AG09319 (cell line): ENCODE data around the gene ACTR1A.

Source experiments
- DNase-seq: peaks from one replicate; pipeline ENCODE4 v3.0.0-alpha.2; 2010; ENCODE audit warnings: low read depth; ENCODE audit errors: extremely low read depth
- CTCF ChIP-seq: IDR thresholded peaks from 2 replicates; pipeline ENCODE4 v1.5.1; 2011; ENCODE audit warnings: low read depth, mild to moderate bottlenecking, inconsistent platforms, low read length, moderate library complexity

ACTR1A gene

GRCh38 chr10:102527546-102527945, 25.0 kb upstream of the ACTR1A start:
- TF ChIP-seq CTCF = no peak

DNA sequence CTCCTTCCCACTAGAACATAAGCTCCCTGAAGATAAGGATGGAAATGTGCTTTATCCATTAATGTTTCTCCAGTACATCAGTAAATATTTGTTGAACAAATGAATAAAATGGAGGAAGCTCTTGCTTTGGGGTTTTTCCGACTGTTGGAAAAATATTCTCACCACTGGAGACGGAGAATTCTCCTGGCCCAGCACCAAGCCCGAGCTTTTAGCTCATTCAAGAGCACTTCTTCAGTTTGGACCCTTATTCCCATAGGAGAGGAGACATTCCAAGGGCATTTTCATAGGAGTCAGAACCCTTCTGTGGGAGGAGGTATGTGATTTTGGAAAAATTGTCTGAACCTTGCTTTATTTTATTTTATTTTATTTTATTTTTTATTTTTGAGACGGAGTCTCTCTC, 22.2 kb upstream of the ACTR1A start:
- no peak for TF ChIP-seq CTCF
- DNase-seq = no peak

More at GRCh38 chr10:102527546-102527945, 25.0 kb upstream of the ACTR1A start:
- DNase-seq = no peak

GRCh38 chr10:102523250-102524029, 20.9 kb upstream of the ACTR1A start:
- DNase-seq = no peak

DNA sequence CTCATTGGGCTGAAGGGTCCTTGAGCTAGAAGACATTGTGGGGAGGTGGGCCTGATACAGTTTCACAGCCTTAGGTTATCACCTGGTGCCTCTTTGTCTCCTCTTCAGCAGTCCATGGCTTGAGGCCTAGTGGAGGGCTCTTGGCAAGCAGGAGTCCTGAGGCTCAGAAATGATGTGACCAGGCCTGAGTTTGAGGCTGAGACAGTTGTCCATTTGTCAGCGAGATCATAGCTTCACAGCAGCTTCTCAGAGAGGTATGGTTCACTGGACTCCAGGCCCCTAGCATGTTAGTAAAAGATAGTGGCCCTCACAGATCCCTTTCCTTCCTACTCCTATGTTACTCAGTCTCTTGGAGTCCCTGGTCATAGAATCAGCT, 20.4 kb upstream of the ACTR1A start:
- no peak for TF ChIP-seq CTCF
- DNase-seq = no peak

More at GRCh38 chr10:102523250-102524029, 20.9 kb upstream of the ACTR1A start:
- TF ChIP-seq CTCF = no peak

DNA sequence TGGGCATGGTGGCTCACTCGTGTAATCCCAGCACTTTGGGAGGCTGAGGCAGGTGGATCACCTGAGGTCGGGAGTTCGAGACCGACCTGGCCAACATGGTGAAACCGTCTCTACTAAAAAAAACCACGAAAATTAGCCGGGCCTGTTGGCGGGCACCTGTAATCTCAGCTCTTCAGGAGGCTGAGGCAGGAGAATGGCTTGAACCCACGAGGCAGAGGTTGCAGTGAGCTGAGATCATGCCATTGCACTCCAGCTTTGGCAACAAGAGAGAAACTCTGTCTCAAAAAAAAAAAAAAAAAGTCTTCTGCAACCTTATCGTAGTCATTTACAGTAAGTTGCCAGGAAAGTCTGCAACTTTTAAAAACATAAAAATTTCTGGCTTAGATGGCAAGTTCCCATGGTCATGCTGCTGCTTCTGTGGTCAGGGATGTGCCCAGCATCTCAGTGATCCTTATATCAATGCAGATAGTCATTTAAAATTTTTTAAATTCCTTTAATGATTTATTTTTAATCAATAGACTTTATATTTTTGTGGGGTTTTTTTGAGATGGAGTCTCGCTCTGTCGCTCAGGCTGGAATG, 16.8 kb upstream of the ACTR1A start:
- no peak for DNase-seq

DNA sequence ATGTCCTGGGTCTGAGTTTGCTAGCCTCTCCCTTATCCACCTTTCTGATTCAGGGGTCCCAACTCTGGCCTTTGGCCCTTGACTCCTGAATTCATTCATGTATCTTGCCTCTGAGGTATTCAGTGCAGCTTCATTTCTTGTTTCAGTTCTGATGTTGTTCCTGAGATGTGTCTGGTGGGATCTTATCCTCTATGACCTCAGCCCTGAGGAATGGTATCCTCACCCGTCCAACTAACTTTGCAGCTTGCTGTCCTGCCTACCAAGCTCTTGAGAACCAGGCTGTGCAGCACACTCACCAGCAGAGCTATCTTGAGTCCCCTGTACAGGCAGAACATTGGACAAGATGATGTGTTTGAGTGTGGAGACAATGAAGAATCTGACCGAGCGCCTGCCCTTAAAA, 15.0 kb upstream of the ACTR1A start:
- no peak for TF ChIP-seq CTCF
- no peak for DNase-seq

More for the DNA sequence above, 16.8 kb upstream of the ACTR1A start:
- no peak for TF ChIP-seq CTCF

DNA sequence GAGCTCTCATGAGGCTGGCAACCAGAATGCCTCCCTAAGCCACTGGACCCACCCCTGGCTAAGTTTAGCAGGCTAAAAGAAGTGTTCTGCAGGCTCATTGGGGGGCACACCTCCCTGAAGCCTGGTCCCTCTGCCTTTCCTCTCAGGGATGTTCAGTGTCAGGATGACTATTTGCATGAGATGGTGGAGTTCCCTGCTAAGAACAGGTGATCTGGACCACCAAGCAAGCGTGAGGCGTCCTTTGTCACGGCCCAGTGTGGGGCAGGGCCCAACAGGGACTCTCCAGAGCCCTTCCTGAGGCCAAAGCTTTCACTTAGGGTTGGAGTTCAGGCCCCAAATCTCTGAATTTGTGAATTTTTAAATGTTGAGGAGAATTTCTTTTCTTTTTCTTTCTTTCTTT, 13.2 kb upstream of the ACTR1A start:
- DNase-seq = no peak
- TF ChIP-seq CTCF = no peak
